ENCODE measurements around the gene CASTOR2.

GRCh38 chr7:75019800-75020199 lies 55.3 kb downstream of the CASTOR2 start:
- no peak for TF ChIP-seq POLR2AphosphoS5 (IDR thresholded peaks at IDR 0.05)
- TF ChIP-seq, protein P1, sequence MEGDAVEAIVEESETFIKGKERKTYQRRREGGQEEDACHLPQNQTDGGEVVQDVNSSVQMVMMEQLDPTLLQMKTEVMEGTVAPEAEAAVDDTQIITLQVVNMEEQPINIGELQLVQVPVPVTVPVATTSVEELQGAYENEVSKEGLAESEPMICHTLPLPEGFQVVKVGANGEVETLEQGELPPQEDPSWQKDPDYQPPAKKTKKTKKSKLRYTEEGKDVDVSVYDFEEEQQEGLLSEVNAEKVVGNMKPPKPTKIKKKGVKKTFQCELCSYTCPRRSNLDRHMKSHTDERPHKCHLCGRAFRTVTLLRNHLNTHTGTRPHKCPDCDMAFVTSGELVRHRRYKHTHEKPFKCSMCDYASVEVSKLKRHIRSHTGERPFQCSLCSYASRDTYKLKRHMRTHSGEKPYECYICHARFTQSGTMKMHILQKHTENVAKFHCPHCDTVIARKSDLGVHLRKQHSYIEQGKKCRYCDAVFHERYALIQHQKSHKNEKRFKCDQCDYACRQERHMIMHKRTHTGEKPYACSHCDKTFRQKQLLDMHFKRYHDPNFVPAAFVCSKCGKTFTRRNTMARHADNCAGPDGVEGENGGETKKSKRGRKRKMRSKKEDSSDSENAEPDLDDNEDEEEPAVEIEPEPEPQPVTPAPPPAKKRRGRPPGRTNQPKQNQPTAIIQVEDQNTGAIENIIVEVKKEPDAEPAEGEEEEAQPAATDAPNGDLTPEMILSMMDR (IDR thresholded peaks at IDR 0.05): no peak
- TF ChIP-seq POLR2A (IDR thresholded peaks at IDR 0.05): no peak

Measured in breast epithelium (tissue), 3 donors.